NCI-H187 treated with DMSO at 0.1 percent for 48 hours (cell line): Measurements from ENCODE around the gene ARHGAP15.

Source experiments
- DNase-seq: peaks from one replicate; lab custom pipeline; 2025; lab: John Stamatoyannopoulos, UW

ARHGAP15 gene

GRCh38 chr2:143144813-143145455 lies 15.7 kb downstream of the ARHGAP15 start:
- DNase-seq: no peak

DNA sequence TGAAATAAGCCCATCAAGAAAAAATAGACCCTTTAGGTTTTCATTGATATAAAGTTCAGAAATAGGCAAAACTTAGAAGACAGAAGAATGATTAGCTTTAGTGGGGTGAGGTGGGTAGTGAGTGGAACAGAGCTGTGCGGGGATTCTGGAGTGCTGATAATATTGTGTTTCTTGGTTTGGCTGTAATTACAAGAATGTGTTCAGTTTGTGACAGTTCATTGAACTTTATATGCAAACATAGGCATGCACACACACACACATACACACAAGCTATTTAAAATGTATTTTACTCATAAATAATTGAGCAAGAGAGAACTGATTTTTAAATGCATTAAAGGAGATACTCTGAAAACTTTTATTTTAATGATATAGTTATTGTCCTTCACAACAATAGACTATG lies 17.1 kb downstream of the ARHGAP15 start:
- no peak for DNase-seq

- no peak for DNase-seq
These were observed 17.8 kb downstream of the ARHGAP15 start for GRCh38 chr2:143146815-143147530.

- DNase-seq: no peak
These were observed 18.8 kb downstream of the ARHGAP15 start for GRCh38 chr2:143148011-143148410.

- no peak for DNase-seq
These were observed 19.5 kb downstream of the ARHGAP15 start for GRCh38 chr2:143148757-143149156.

GRCh38 chr2:143150287-143150686 lies 21.1 kb downstream of the ARHGAP15 start:
- no peak for DNase-seq

GRCh38 chr2:143151111-143151752 lies 22.0 kb downstream of the ARHGAP15 start:
- DNase-seq: no peak

DNA sequence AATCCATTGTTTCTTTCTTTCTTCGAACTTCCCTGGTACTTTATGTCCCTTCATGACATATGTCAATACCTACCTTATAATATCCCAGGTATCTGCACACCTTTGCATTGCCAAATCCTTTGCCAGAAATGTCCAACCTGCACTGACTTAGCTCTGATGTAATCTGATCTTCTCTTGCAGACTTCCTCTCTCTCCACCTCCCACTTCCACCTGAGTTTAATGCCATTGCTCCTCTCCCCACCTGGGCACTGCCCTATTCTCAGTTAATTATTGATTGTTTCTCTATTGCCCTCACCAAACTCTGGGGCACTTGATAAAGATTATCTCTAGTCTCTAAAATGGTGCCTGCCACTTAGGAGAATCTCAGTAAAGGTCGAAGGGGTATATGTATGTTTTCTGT lies 23.0 kb downstream of the ARHGAP15 start:
- no peak for DNase-seq

GRCh38 chr2:143152637-143153036 lies 23.4 kb downstream of the ARHGAP15 start:
- no peak for DNase-seq

DNA sequence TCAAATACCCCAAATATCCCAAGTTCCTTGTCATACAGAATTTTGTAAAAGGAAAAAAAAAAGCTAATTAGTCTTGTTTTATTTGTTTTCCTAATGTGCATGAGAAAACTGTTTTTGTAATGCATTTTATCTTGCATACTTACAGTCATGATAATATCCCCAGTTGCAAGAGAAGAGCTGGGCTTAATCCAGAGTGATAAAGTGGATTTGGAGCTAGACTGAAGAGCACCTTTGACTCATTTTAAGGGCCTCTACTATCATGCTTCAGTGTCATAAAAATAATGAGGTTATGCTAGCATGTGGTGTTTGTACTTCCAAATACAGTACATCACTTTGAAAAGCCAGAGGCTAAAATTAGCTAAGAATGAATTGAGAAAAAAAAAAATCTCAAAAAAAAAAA lies 26.4 kb downstream of the ARHGAP15 start:
- DNase-seq: no peak

DNA sequence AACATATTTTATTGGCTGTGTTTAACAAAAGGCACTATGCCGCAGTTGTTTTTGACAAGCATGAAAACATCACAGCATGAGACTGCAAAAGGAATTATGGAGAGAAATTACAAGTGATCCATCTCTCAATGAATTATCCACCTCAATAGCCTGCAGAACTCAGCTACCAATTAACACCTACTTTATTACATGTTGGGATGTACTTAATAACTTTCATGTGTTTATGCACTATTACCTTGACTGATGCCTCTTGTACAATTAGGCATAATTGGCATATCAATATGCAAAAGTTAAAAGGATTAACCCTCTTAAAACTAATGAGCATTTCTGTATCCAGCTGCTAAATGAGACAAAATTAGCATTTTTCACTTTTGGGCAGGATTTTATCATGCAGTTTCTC lies 27.8 kb downstream of the ARHGAP15 start:
- no peak for DNase-seq

GRCh38 chr2:143157418-143157817 lies 28.2 kb downstream of the ARHGAP15 start:
- DNase-seq: no peak

- DNase-seq: no peak
These were observed 28.9 kb downstream of the ARHGAP15 start for GRCh38 chr2:143158098-143158497.

DNA sequence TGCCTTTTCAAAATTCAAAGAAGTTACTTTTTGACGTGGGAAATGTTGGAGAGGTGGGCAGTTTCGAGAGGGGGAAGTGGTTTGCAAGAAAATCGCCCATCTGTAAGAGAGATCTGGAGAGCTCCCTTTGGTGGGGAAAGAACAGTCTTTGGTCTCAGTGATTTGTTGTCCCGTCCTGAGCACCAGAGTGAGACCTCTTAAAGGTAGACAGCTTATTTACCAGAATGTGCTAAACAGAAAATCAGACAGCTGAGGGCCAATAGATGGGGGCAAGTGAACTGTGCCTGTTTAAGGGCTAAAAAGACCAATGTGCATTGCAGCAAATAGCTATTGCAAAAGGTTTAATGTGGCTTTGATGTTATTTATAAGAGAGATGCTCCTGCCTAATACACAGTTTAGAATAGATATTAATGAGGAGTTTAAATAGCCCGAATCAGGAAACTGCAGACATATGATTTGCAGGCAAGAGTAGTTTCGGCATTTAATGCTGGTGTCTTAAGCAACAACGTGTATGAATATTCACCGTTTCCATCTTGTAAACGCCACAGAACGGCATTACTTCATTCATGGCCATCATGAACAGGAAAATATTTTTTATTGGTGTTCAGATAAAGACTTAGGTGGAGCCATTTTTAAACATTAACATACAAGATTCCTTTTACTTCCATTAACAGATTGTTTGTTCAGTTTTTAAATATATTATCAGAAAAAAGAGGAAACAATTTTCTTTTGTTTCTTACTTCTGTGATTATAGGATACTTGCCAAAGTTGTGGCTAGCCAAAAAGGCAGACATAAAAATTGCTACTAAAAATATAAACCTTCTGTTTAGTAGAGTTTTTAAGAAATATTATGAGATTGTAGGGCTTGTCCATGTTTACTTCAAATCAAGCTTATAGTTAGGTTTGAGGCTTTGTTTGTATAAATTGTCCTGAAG lies 29.6 kb downstream of the ARHGAP15 start:
- no peak for DNase-seq

DNA sequence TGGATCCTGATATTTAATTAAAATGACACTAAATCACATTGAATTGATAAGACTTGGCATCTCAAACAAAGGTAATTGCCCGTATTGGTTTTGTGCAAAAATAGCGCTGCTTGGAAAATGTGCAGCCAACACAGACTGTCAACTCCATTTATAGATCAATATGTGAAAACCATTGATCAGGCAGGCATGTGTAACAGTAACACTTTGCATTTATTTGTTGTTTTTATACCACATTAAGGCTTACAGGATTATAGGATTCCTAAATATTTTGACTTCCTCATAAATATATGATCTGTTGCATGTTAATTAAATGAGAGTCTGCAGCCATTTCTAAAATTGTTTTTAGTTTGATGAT lies 30.2 kb downstream of the ARHGAP15 start:
- DNase-seq: no peak

DNA sequence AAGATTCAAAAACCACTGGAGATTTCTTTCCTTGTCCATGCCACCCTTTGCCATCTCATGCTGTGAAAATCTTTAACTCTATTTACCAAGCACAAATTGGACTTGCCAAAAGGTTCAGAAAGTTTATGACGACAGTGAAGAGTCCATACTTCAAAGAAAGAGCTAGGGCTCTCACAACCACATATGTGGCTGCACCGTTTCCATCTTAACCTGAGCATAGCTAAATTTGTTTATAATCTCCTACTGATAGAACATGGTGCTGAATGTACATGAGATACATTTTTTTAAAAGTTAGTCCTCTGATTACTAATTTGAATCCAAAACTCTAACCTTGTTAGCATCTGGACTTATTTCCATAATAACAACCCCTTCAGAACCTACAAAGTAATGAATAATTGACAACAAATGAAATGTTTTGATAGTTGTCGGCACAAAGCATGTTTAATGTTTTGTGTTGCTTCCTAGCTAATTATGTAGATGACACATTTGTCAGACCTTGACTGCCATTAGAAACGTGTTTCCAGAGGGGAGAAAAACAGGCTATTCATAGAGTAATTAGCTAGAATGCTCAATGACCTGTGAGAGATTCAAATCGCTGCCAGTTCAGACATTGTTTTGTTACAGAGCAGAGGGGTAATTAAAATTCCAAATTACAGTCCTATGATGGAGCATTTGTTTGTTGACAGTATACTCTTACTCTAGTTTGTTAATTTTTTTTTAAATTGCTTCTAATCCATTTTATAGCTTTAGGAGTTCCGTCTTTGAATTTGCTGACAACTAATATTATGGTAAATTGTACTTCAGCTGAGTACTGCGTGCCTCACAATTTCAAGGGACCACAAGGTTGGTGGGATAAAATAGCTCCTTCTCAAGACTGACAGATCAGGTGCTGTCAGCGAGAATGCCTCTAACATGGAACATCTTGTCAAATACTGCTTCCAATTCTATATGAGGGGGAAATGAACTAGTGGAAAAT lies 31.8 kb downstream of the ARHGAP15 start:
- no peak for DNase-seq

DNA sequence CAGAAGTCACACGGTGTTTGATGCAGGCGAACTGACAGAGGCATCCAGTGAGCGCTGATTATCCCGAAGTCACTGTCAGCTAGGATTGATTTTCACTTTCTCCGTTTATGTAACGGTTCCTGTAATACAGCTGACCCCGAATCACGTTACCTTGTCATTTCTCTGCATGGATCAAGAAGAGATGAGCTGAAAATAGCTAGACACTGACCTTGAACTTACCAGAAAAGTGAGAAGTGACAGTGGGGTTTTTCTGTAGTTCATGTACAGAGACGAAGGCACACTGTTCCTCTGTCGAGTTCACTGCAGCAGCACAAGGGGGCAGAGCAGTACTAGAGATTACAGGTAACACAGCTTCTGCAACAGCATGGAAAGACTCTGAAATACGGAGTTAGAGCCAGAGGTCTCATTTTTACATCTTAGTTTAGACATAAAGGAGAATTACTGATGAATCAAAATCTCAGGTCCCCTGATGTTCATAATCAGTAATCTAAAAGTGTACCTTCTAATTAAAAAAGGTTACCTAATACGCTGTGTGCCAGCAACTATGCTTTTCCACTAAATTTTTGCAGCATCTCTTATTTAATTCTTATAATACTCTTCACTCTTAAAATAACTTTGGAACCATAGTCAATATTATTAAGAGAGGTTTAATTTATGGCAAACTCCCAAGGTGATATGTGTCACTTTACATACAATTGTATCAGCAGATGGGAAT lies 33.1 kb downstream of the ARHGAP15 start:
- no peak for DNase-seq

GRCh38 chr2:143162997-143163396 lies 33.8 kb downstream of the ARHGAP15 start:
- no peak for DNase-seq

DNA sequence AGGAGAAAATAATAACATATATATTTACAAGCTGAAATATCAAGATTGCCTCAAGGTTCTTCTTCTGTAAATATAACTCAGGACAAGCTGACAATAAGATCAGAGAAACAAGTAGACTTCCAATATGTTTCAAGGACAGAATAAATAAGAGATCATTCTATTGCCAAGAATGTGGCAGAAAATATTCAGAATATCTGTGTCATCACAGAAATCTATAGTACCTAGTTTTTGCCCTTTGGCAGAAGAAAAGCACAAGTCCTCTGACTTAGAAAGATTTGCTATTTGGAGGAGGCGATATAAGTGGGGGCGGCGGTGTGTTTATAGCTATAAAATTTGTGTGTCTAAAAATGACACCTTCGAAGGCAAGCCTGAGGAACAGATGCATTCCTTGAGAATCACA lies 34.3 kb downstream of the ARHGAP15 start:
- DNase-seq: no peak

GRCh38 chr2:143165291-143165690 lies 36.1 kb downstream of the ARHGAP15 start:
- no peak for DNase-seq
